Left kidney (tissue), 2 donors: ENCODE data around the gene S100A10. TPM values are rescaled to one million over a fixed set of nuclear protein-coding genes. Genes with fewer than 3 reads are reported as not detected.
A peak's percentile ranks its signal among the peaks of the same experiment; 100 is the strongest.

Experiments
- DNase-seq: peaks from one replicate; pipeline ENCODE4 v3.0.0-alpha.2; 2013
- polyA plus RNA-seq: library from polyadenylated mRNA; unstranded; fragments of 120-200 nt; gene quantifications from one replicate; pipeline ENCODE4 v1.2.1, GENCODE V29; 2013; ENCODE audit not compliant: insufficient read length

Gene S100A10
- polyA plus RNA-seq, 1 donor: 190 TPM

- no peak for DNase-seq
These were observed 22.1 kb upstream of the S100A10 start for GRCh38 chr1:152015766-152016165.

DNA sequence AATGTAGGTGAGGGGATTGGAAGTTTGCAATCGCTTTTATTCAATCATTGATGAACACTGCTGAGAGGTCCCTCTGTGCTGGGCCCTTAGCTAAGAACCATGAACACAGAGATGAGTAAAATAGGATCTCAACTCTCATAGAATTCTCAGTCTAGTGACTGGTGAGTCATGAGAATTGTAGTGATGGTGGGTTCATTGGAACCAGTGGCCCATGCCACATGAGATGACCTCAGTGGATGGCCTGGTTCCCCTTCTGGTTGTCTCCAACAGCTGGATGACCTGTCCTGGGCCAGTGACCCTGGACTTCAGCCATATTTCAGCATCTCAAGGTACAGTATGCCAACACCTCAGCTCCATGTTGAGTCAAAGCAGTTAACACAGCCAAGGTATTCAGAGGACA, 21.3 kb upstream of the S100A10 start:
- no peak for DNase-seq

- no peak for DNase-seq
These were observed 20.1 kb upstream of the S100A10 start for GRCh38 chr1:152013664-152014237.

- DNase-seq: no peak
These were observed 16.0 kb upstream of the S100A10 start for GRCh38 chr1:152009691-152010090.

GRCh38 chr1:152007047-152007446, 13.4 kb upstream of the S100A10 start:
- no peak for DNase-seq

GRCh38 chr1:152005360-152005912, 11.8 kb upstream of the S100A10 start:
- DNase-seq: no peak

DNA sequence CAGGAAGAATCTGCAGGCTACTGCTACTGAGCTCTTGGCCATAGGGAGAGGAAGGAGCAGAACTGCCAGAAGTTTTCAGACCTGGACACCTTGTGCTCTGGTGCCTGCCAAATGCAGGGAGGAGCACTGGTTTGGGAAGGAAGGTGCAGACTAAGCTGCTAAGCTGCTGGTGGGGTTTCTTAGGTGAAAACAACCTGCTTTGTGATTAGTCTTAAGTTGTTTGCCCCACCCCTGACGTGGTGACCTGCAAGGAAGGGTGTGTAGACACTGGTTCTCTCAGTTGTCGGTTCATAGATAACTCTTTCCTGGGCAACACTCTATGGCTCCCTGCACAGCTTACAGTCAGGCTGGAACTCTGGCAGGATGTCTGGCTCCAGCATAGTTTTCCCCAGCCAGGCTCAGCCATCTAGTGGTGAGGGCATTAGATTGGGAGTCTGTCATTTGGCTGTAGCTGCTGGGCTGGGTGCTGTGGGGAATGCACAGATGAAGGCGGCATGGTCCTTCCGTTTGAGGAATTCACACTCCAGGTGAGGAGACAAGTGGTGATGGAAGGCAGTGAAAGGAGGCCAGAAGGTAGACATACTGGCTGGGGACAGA, 10.3 kb upstream of the S100A10 start:
- DNase-seq: no peak

DNA sequence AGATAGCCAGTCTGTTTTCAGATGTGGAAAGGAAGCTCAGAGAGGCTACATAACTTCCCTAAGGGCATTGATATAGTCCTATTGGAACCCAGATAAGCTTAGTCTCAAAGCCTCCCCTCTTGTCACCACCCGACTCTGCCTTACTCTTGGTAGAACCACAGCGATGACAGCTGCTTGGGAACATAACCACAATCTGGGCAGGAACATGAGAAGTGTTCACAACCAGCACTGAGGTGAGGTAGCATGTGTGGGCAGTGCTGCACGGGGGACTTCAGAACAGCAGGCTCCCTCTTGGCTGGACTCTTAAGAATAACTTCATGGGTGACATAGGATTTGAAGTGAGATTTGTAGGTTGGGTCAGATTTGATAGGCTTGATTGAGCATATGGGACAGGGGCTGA, 9.3 kb upstream of the S100A10 start:
- no peak for DNase-seq

- peak; percentile 85 for DNase-seq
These were observed 8.2 kb upstream of the S100A10 start for GRCh38 chr1:152001631-152002584.

DNA sequence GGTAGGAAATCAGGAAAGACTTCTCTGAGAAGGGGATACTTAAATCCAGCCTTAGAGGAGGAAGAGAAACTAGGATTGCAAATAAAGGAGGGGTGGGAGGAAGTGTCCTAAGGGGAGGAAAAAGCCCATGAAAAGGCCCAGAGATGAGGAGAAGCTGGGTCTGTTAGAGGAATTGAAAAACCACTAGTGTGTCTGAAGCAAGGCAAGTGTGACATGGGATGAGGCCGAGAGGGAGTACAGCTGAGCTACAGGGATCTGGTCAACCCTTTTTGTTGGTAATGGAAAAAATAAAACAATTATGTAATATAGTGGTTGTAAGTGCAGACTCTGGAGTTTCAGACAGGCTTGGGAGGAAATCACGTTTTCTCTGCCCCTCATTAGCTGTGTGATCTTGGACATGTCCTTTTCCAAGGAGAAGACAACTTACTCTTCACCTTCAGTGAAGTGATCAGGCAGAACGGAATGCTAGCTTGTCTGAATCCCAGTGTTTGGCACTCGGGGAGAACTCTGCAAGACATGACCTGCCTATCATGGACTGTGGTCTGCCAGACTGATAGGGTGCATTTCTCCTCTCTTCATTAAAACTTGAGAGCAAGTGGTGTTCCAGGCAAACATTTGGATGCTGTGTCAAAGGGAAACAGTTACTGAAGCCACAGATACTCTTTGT, 7.4 kb upstream of the S100A10 start:
- no peak for DNase-seq

DNA sequence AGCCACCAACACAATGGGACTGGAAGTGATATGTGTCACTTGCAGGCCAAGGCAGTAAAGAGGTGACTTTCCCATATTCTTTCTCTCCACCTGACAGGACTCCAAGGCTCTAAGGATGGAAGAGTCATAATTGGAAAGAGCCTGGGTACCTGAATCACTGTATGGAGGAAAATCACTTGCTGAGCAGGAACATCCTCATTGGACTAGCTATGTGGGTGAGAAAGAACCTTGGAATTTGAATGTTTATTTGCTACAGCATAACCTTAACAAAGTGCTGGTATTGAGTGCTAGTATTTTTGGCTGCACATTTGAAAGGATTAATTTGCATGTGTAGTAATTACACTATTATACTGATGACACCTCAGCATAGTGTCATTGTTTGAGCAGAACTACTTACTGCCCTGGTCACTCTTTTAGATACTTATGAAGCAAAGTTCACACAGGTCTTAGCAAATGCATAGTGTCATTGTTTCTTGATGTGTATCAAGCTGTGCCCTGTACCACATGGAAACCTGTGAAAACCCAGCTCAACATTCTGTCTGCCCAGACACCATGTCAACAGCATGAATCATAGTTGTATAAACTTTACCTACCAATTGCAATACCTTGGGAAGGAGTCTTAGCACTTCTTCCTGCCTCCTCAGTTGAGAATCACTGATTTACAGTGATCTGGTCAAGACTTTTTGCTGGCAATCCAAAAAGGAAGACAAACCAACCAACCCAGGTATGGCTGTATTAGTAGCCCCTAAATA, 5.1 kb upstream of the S100A10 start:
- no peak for DNase-seq

DNA sequence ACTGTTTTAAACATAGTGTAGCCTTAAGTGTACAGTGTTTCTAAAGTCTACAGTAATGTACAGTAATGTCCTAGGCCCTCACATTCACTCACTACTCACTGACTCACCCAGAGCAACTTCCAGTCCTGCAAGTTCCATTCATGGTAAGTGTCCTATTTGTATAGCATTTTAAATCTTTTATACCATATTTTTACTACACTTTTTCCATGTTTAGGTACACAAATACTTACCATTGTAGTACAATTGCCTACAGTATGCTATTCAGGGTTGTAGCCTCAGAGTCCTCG, 3.6 kb upstream of the S100A10 start:
- no peak for DNase-seq

DNA sequence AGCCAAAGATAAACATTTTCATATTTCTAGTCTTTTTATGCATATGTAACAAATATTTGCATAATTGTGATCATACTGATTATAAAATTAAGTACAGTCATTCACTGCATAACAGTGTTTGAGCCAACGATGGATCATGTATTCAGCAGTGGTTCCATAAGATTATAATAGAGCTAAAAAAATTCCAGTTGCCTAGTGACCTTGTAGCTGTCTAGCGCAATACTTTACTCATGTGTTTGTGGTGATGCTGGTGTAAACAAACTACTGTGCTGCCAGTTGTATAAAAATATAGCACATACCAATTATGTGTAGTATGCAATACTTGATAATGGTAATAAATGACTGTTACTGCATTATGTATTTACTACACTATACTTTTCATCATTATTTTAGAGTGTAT, 2.1 kb upstream of the S100A10 start:
- no peak for DNase-seq

DNA sequence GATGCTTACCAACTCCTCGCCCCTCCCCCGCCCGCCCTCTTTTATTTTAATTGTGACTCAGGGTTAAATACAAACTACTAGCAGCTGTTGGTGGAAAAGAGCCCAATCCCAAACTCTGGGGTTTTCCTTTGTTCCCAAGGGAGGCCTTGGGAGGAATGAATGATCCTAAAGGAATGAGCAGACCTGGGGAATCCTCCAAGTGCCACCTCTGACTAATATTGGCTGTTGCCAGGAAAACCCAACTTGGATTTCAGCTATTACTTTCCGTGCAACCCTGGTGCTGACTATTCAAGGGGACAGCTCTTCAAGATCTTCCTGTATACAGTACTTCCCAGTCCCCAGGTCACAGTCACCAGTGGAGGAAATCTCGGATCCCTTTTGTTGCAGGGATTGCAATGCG, 1.3 kb upstream of the S100A10 start:
- DNase-seq: no peak

DNA sequence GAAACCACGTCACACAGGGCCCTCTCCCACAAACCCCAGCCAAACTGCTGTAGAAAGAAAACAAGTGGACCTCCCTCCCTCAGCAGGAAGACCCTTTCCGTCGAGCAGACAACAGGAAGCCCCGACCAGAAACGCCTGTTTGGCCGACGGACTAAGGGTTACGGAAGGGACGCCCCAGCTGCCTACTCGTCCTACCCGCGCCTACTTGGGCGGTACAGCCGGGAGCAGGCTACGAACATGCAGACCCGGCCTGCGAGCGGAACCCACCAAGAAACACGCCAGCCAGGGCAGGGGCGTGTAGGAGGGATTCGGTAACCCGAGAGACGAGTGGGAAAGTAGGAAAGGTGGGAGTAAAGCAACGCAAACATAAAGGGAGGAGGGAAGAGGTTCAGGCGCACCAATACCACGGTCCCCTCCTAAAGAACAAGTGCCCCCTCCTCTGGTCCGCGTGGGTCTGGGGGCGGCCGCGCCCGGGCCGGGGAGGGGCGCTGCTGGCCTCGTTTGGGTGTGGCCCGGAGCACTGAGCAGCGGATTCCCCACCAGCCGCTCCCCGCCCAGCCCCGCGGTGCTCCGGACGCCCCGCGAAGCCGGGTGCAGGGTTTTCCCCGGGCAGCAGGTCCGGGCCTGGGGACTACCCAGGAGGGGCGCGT, 450 bp downstream of the S100A10 start:
- DNase-seq: no peak

DNA sequence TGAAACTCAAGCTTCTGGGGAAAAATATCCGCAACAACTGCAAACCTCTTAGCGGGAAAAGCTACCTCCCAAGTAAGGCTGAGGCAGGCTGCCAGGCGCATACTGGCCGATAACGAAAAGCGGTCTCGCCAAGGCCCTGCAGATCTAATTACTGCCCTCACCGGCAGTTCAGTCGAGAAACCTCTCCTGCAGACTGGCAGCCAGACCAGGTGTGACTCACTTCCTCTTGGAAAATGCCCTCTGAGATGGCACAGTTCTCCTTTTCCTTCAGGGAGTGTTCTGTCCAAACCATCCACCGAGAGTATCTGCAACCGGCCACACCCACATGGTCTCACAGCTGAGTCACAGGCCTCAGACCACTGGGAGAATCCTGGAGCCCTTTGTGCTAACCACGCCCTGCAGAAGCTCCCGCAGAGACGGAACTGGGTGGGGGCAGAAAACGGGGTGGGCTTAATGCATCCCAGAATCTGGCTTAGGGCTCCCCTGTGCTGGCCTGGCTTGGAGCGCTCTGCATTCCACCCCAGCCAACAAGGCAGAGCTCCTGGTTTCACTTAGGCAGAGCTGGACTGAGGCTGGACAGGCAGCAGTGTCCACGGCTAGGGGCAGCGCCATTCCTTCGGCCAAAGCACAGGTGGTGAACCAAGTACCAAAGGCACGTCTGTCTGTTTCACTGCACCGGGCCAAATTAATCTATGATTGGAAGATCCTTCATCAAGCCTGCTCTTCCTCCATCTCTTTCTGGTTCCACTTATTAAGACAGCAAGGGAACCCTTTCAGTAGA, 1.2 kb downstream of the S100A10 start:
- DNase-seq: no peak

DNA sequence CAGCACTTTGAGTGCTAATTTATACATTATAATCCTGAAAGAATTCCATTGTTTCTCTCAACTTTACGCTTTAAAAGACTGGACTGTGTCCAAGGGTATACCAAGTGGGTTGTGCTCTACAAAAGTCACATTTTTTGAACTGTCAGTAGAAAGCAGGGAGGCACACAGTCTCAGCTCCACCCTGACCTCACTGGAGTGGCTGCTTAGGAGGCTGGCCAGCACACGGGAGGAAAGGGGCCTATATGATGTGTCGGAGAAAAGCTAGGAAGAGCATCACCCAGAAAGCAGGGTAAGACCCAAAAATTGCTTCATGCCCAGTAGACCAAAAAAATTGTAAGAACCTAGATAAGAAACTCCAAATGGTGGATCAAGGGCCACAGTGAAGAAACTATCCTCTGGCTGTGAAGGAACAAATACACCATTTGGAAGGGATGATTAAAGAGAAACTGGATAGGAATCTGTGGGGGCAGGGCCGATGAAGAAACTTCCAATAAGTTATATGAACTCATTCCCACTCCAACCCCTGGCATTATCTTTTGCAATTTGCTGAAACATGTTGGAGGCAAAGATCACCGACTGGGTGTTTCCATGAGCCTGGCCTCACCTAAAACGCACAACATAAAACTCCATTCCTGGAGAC, 1.9 kb downstream of the S100A10 start:
- DNase-seq: no peak

GRCh38 chr1:151990856-151991198, 2.8 kb downstream of the S100A10 start:
- DNase-seq: peak; percentile 78

GRCh38 chr1:151990058-151990855, 3.4 kb downstream of the S100A10 start:
- no peak for DNase-seq
